GM12873 (cell line): Measurements from ENCODE around the gene SRSF5.

Source experiments
- TF ChIP-seq, protein P1 (sequence below): IDR thresholded peaks from 2 replicates; pipeline ENCODE4 v1.5.1; 2012; ENCODE audit warnings: low read depth, mild to moderate bottlenecking, moderate library complexity, low read length, control low read depth; ENCODE audit not compliant: insufficient read depth; ENCODE audit errors: missing control alignments

The SRSF5 gene

DNA sequence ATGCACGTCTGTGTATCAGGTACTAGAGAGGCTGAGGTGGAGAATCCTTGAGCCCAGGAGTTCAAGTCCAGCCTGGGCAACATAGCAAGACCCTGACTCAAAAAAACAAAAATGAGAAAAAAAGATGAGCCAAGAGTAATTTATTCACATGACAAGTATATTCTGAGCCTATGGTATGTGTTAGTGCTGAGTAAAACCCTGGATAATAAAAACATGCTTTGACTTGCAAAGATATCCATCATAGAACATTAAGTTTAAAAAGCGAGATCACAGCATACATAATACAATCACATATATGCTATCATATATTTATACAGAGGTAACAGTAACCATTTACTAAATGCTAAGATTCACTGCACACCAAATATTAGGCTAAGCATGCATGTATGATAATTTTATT, 54.0 kb downstream of the SRSF5 start:
- TF ChIP-seq, protein P1, sequence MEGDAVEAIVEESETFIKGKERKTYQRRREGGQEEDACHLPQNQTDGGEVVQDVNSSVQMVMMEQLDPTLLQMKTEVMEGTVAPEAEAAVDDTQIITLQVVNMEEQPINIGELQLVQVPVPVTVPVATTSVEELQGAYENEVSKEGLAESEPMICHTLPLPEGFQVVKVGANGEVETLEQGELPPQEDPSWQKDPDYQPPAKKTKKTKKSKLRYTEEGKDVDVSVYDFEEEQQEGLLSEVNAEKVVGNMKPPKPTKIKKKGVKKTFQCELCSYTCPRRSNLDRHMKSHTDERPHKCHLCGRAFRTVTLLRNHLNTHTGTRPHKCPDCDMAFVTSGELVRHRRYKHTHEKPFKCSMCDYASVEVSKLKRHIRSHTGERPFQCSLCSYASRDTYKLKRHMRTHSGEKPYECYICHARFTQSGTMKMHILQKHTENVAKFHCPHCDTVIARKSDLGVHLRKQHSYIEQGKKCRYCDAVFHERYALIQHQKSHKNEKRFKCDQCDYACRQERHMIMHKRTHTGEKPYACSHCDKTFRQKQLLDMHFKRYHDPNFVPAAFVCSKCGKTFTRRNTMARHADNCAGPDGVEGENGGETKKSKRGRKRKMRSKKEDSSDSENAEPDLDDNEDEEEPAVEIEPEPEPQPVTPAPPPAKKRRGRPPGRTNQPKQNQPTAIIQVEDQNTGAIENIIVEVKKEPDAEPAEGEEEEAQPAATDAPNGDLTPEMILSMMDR, result no peak
